HG03066 (cell line): Measurements from ENCODE around the gene KIAA1671.

Experiments used
- ATAC-seq: cut with Tn5 transposase; IDR thresholded peaks from one replicate; pipeline ENCODE4 v1.9.1; 2021; ENCODE audit warnings: low read depth; ENCODE audit not compliant: unreplicated experiment

KIAA1671 gene

DNA sequence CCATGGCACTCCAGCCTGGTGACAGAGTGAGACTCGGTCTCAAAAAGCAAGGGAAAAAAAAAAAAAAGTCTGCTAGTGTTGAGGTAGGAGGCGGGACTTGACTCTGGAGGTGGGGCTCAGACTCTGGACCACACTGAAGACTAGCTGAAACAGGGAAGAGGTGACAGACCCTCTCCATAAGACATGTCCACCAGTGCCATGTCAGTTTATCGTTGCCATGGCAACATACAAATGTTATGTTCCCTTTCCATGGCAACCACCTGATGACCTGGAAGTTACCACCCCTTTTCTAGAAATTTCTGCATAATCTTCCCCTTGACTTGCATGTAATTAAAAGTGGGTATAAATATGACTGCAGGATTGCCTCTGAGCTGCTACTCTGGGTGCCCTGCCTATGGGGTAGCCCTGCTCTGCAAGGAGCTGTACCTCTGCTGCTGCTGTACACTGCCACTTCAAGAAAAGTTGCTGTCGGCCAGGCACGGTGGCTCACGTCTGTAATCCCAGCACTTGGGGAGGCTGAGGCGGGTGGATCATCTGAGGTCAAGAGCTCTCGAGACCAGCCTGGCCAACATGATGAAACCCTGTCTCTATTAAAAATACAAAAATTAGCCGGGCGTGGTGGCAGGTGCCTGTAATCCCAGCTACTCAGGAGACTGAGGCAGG lies 55.1 kb downstream of the KIAA1671 start:
- ATAC-seq: no peak

DNA sequence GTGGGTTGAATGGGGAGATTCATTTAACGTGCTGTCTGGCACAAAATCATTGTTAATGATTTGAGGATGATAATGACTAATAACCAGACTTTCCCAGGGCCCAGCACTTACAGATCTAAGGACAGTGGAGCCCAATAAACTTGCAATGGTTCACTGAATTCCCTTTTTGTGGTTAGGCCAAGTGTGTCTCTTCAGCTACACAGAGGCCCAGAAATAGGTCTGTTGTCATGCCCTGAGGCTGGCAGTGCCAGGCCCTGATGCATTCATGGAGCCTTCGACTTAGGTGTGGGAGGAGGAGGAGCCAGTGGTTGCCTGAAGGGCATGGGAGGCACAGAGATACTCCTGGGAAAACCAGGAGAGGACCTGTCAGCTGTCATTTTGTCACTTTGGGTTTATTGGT lies 56.1 kb downstream of the KIAA1671 start:
- no peak for ATAC-seq

DNA sequence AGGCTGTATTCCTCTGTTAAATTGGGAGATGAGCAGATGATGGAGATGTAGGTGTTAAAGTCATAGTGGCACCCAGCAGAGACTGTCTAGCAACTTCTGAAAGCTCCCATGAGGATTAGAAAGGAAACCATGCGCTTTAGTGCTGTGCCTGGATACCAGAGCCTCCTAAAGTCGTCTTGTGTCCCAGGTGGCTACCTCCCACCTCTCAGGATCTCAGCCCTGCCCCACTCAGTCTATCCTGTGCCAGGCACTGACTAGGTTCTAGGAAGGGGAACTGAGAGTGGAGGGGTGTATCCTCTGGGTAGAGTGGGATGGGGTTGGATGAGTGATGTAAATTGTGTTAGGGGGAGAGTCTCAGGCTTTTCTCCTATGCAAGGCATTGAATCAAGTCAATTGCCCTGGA lies 60.2 kb downstream of the KIAA1671 start:
- ATAC-seq: no peak

DNA sequence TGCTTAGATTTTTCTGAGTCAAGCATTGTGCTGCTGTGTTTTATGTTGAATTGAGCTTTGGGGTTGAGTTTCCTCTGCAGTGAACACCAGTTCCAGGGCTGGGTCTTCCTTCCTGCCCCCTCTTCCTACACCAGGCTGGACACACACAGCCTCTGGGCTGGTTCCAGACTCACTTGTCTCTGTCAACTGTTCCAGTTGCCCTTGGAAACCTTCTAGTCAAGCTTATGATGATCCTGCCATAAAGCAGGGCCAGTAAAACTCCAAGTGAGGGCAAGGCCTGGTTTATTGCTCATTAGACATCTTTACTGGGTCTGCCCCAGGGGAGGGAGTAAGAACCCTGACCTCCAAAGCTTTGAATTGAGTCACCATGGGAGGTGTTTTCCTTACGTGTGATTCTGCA lies 61.1 kb downstream of the KIAA1671 start:
- no peak for ATAC-seq

- ATAC-seq: no peak
Measured at GRCh38 chr22:25014896-25015755, 62.6 kb downstream of the KIAA1671 start.

DNA sequence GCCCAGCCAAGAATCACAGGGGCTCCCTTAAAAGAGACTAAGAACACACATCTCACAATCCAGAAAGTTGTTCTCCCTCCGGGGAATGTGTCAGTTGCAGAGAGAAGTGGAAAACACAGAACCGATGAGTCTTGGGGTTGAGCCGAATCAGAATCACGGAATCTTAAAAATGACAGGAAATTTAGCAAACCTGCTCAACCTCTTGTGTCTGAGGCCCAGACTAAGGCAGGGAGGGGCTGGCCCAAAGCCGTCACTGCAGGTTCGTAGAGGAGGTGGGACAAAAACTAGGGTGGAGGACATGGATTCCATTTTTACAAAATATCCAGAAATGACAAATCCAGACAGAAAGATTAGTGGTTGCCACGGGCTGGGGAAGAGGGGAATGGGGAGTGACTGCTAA lies 63.8 kb downstream of the KIAA1671 start:
- ATAC-seq: no peak

DNA sequence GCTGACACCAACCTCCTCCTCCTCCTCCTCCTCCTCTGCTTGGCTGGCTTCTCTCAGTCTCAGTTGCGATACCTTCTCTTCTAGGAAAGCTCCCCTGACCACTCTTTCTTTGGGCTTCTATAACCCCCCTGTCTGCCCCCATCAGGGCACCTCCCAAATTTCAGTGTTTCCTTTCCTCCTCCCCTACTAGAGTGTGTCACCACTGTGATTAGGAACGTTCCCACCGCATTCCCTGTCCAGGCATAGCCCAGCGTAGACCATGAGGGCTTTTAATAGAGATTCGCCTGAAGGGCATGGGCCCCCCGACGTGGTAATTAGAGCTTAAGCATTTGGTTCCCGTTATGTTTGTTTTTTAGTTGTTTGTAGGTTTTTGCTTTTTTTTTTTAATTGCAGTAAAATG lies 65.5 kb downstream of the KIAA1671 start:
- ATAC-seq: no peak

DNA sequence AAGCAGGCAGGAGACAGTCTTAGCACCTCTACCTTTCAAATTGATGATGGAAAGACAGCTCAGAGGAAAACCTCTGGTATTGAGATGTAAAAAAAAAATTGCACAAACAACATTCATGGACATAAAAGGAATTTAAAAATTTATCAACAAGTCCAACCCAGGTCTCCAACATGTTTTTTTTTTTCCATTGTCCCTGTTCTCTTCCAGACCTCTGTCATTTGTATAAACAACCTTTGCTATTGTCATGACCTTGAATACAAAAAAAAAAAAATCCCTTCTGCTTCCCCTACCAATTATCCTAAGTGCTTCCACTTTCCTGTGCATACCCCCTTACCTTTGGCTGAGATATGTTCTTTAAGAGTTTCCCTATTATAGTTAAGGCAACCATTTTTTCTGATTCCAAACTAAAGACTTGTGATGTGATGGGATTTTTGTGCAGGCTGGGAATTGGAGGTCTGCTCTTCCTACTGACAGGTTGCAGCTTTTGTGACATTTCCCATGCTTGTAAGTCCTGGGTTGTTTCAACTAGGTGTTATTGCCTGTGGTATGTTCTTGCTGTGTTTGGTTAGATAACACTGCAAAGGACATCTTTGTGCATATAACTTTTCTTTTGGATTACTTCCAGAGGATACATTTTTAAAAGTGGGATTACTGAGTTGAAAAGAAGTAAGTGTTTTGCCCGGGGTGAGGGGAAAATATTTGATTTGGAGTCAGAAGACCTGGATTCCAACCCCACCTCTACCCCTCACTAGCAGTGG lies 67.1 kb downstream of the KIAA1671 start:
- ATAC-seq: no peak

DNA sequence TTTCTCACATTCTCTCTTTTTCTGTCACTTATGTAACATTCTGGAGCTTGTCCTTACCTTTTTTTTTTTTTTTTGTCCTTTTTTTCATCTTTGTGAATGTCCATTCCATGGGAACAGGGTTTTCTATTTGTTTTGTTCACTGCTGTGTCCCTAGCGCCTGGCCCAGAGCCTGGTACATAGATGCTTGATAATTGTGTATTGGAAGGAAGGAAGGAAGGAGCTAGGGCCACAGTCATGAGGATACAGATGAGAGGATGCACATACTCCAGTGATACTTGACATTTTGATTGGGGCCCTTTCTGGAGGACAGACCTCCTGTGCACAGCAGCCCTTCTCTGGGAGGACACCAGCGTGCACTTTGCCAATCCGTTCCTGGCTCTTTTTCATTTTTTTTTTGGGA lies 68.9 kb downstream of the KIAA1671 start:
- no peak for ATAC-seq

DNA sequence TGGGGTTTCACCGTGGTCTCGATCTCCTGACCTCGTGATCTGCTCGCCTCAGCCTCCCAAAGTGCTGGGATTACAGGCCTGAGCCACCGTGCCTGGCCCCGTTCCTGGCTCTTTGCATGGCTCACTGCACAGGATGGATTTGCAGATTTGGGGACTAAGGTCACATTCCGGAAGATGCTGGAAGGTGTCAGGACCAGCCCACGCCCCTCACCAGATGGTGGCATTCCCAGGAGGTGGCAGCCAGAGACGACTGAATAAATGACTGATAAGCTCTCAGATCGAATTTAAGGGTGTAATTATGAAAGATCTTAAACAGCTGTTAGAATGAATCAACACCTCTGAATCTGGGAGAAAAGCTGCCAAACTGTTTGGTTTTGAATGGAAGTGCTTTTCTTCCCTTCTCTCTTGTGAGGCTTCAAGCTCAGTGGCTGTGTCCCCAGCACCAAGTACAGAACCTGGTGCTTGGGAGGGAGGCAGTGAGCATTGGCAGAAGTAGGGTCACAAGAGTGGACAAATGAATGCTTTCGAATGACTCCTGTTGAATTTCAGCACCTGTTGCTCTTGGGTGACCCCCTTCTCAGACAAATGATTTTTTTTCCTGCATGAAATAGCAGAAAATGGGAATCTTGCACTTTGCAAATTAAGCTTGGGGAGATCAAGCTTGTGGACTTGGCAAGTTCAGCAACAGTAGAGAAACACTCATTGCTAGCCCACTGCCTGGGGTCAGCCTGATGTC lies 69.6 kb downstream of the KIAA1671 start:
- no peak for ATAC-seq

DNA sequence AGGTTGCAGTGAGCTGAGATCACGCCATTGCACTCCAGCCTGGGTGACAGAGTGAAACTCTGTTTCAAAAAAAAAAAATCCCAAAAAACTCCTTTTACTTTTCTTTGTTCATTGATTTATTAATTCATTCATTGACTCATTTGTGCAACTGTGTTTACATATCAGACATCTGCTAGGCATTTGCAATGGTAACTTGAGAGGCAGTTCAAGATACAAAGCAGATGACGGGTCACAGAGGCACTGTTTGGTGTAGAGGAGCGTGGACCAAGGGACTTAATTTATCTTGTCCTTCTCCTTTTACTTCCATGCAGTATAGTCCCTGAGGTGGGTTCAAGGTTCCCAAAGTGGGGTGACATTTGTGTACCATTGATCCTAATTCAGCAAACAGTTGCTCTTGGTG lies 71.4 kb downstream of the KIAA1671 start:
- no peak for ATAC-seq

GRCh38 chr22:25024895-25025294 lies 72.4 kb downstream of the KIAA1671 start:
- no peak for ATAC-seq

- ATAC-seq: no peak
Measured at GRCh38 chr22:25025491-25026400, 73.2 kb downstream of the KIAA1671 start.

GRCh38 chr22:25027043-25027906 lies 74.8 kb downstream of the KIAA1671 start:
- no peak for ATAC-seq

DNA sequence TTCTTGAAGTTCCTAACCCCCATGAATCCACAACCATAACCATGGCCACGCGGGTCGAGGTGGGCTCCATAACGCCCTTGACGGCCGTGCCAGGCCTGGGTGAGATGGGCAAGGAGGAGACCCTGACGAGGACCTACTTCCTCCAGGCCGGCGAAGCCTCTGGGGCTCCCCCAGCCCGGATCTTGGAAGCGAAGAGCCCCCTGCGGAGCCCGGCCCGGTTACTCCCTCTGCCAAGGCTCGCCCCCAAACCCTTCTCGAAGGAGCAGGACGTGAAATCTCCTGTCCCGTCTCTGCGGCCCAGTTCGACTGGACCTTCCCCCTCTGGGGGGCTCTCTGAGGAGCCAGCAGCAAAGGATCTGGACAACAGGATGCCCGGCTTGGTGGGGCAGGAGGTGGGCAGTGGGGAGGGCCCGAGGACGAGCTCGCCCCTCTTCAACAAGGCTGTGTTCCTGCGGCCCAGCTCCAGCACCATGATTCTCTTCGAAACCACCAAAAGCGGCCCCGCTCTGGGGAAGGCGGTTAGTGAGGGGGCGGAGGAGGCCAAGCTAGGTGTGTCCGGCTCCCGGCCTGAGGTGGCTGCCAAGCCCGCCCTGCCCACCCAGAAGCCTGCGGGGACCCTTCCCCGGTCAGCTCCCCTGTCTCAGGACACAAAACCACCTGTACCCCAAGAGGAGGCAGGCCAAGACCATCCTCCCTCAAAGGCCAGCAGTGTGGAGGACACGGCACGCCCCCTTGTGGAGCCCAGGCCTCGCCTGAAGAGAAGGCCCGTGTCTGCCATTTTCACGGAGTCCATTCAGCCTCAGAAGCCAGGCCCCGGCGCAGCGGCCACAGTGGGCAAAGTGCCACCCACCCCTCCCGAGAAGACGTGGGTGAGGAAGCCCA lies 75.7 kb downstream of the KIAA1671 start:
- no peak for ATAC-seq

- no peak for ATAC-seq
Measured at GRCh38 chr22:25028841-25029141, 76.3 kb downstream of the KIAA1671 start.

DNA sequence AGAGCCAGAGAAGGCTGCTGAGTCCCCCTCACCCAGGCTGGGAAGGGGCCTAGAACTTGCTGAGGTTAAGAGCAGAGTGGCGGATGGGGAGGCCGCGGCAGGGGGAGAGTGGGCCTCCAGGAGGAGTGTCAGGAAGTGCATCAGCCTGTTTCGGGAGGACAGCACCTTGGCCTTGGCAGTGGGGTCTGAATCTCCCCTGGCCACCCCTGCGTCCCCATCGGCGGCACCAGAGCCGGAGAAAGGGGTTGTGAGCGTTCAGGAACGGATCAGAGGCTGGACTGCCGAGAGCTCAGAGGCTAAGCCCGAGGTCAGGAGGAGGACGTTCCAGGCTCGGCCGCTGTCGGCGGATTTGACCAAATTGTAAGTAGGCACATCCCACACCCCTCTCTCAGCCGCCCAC lies 76.7 kb downstream of the KIAA1671 start:
- ATAC-seq: no peak

- ATAC-seq: no peak
Measured at GRCh38 chr22:25030636-25031035, 78.1 kb downstream of the KIAA1671 start.
